ENCODE measurements around the gene RPUSD3.

DNA sequence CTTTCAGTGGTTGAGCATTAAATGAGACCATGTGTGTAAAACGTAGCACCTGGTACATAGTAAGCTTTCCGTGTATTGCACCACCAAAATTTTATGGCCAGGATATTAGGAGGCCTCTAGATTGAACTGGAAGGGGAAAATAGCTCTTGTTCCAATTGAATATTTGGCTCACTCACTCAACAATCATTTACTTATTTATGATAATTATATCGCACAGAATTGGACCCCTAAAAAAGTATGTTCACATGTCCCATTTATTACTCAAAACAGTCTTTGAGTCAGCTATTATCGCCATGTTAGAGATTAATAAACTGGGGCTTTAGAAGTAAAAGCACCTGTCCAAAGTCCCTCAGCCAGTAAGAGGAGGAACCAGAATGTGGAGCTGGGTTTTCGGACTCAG lies 38.8 kb downstream of the RPUSD3 start:
- TF ChIP-seq, protein P1, sequence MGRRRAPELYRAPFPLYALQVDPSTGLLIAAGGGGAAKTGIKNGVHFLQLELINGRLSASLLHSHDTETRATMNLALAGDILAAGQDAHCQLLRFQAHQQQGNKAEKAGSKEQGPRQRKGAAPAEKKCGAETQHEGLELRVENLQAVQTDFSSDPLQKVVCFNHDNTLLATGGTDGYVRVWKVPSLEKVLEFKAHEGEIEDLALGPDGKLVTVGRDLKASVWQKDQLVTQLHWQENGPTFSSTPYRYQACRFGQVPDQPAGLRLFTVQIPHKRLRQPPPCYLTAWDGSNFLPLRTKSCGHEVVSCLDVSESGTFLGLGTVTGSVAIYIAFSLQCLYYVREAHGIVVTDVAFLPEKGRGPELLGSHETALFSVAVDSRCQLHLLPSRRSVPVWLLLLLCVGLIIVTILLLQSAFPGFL (CRISPR knock-in tag; IDR thresholded peaks at IDR 0.05), result no peak
- TF ChIP-seq, protein P2, sequence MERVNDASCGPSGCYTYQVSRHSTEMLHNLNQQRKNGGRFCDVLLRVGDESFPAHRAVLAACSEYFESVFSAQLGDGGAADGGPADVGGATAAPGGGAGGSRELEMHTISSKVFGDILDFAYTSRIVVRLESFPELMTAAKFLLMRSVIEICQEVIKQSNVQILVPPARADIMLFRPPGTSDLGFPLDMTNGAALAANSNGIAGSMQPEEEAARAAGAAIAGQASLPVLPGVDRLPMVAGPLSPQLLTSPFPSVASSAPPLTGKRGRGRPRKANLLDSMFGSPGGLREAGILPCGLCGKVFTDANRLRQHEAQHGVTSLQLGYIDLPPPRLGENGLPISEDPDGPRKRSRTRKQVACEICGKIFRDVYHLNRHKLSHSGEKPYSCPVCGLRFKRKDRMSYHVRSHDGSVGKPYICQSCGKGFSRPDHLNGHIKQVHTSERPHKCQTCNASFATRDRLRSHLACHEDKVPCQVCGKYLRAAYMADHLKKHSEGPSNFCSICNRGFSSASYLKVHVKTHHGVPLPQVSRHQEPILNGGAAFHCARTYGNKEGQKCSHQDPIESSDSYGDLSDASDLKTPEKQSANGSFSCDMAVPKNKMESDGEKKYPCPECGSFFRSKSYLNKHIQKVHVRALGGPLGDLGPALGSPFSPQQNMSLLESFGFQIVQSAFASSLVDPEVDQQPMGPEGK (CRISPR knock-in tag; IDR thresholded peaks at IDR 0.05; ENCODE audit: borderline replicate concordance), result no peak
- TF ChIP-seq NR2C2 (CRISPR knock-in tag; IDR thresholded peaks at IDR 0.05) (no peak), NR2C2 (tag; IDR thresholded peaks at IDR 0.05) (no peak), CEBPB (tag; IDR thresholded peaks at IDR 0.05) (no peak)

Measured in K562 (cell line).